ENCODE measurements around the gene HTRA1. TPM values are rescaled to one million over a fixed set of nuclear protein-coding genes. Genes with fewer than 3 reads are reported as not detected.

Gene HTRA1
- total and polyA plus RNA-seq, 7 donors, result 22.7 to 162 (median 119) TPM

GRCh38 chr10:122561212-122561611 lies 99.9 kb downstream of the HTRA1 start:
- WGBS, 2 donors, result 62 to 64% methylated on average over 6 of the region's 6 CpGs
- intact Hi-C loops (cut with DNase I), result loop anchor here (10.0 kb wide), 1 partner anchor 144 kb away; no protein-coding TSS in a partner anchor
- peaks cover 0 to 18% (median 0%) of the 10 kb centered on the region in 3 donors for H3K27me3 ChIP-seq

GRCh38 chr10:122561792-122562191 lies 100.4 kb downstream of the HTRA1 start:
- H3K4me1 ChIP-seq, result peaks cover 0 to 4% (median 0%) of the 10 kb centered on the region in 4 donors
- H3K9me3 ChIP-seq, result no peaks in the 10 kb centered on the region
- TF ChIP-seq POLR2AphosphoS5 (IDR thresholded peaks at IDR 0.05) (no peak), CTCF (IDR thresholded peaks at IDR 0.05) (no peak), POLR2A (IDR thresholded peaks at IDR 0.05) (no peak), EP300 (IDR thresholded peaks at IDR 0.05) (no peak)
- H3K4me3 ChIP-seq, result no peak overlapping the region
- H3K36me3 ChIP-seq, result no peaks in the 10 kb centered on the region
- no peak for DNase-seq
- H3K27ac ChIP-seq, result no peak overlapping the region
- peaks cover 0 to 15% (median 0%) of the 10 kb centered on the region in 3 donors for H3K27me3 ChIP-seq
- intact Hi-C loops (cut with DNase I), result loop anchor here (10.0 kb wide), 1 partner anchor 143 kb away; no protein-coding TSS in a partner anchor

More at GRCh38 chr10:122561212-122561611, 99.9 kb downstream of the HTRA1 start:
- Histone ChIP-seq H3K9me3 (no peaks in the 10 kb centered on the region), H3K36me3 (no peaks in the 10 kb centered on the region), H3K27ac (no peak overlapping the region), H3K4me3 (no peak overlapping the region), H3K4me1 (peaks cover 0 to 4% (median 0%) of the 10 kb centered on the region in 4 donors)
- TF ChIP-seq EP300 (IDR thresholded peaks at IDR 0.05) (no peak), CTCF (IDR thresholded peaks at IDR 0.05) (no peak), POLR2A (IDR thresholded peaks at IDR 0.05) (no peak), POLR2AphosphoS5 (IDR thresholded peaks at IDR 0.05) (no peak)
- DNase-seq, result no peak

Small RNAs within 50 kb of the gene (small RNA-seq; reads per million reads assigned to genes)
- 0 reads per million in 3 donors for gene MIR3941

Other genes starting within 250 kb of the HTRA1 start
- gene BTBD16, start 190.3 kb upstream of the HTRA1 start, total RNA-seq, result under 1 TPM in 2 of 4 donors, not detected in 2; 0.54 to 0.55 TPM
- under 1 TPM in 1 of 3 donors, not detected in 2; 0.12 TPM for gene BTBD16, start 190.3 kb upstream of the HTRA1 start, polyA plus RNA-seq
- gene PLEKHA1, start 86.8 kb upstream of the HTRA1 start, total RNA-seq, result 10 to 100 TPM; 34.1 to 53.2 (median 50.4) TPM
- 10 to 100 TPM; 20.9 to 38.4 (median 22.8) TPM for gene PLEKHA1, start 86.8 kb upstream of the HTRA1 start, polyA plus RNA-seq
- gene ARMS2, start 6.9 kb upstream of the HTRA1 start, total RNA-seq, result 1 to 10 TPM in 1 of 4 donors, not detected in 3; 1.1 TPM
- not detected for gene ARMS2, start 6.9 kb upstream of the HTRA1 start, polyA plus RNA-seq
- under 1 TPM in 2 of 4 donors, not detected in 2; under 0.01 TPM for gene DMBT1, start 99.2 kb downstream of the HTRA1 start, total RNA-seq
- 100 to 1,000 TPM in 1 of 3 donors, 1 to 10 TPM in 2; 1.2 to 677 (median 7.2) TPM for gene DMBT1, start 99.2 kb downstream of the HTRA1 start, polyA plus RNA-seq
- gene C10orf120, start 238.3 kb downstream of the HTRA1 start, total RNA-seq, result not detected
- not detected for gene C10orf120, start 238.3 kb downstream of the HTRA1 start, polyA plus RNA-seq

All from sigmoid colon (tissue), 7 donors.